GM19468 (cell line): ENCODE results near the gene CDK14.
"Not testable (repeated sequence)": the region's sequence is repeated elsewhere in the genome, so short reads cannot be mapped to it uniquely, and the experiment has no call there.

ENCODE experiments used
- ATAC-seq: cut with Tn5 transposase; IDR thresholded peaks from one replicate; pipeline ENCODE4 v1.9.1; 2021; ENCODE audit warnings: mild to moderate bottlenecking, moderate library complexity, moderate number of reproducible peaks; ENCODE audit not compliant: unreplicated experiment; ENCODE audit errors: extremely low read depth

Gene CDK14

DNA sequence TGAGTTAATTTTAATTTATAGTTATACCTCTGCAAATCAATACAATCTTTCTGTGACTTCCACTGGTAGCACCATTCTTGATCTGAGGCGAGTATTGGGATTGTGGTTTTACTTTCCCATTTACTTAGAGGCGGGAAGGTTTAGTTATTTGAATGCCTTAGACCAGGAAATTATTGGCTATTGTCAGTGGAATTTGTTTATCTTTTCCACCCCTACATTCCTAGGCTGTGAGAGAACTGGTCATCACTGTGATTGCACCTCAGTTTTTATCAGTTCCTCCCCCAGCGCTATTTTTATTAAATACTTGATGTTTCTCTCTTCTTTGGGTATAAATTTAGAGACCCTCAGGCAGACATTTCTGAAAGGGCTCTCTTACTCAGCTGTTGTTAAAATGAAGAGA, 29.9 kb downstream of the CDK14 start:
- ATAC-seq, result no peak

DNA sequence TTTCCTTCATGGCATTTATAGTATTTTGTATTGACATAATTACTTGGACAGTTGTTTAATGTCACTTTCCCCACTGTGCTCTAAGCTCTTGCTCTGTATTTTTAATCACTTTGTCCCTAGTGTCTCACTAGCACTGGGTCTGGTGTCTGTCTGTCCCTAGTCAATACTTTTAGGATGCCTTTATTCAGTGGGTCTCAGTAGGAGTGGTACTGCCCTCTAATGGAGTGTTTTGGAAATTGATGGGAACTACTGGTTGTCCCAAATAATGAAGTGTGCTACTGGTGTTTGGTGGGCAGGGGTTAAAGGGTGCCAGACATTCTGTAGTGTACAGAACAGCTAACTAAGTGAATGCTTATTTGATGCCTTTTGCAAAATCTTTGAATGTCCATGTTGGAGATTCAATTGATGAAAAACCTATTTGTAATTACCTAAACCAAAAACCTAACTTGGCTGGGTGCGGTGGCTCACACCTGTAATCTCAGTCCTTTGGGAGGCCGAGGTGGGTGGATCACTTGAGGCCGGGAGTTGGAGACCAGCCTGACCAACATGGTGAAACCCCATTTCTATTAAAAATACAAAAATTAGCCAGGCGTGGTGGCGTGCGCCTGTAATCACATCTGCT, 33.3 kb downstream of the CDK14 start:
- peak; percentile 65 for ATAC-seq

DNA sequence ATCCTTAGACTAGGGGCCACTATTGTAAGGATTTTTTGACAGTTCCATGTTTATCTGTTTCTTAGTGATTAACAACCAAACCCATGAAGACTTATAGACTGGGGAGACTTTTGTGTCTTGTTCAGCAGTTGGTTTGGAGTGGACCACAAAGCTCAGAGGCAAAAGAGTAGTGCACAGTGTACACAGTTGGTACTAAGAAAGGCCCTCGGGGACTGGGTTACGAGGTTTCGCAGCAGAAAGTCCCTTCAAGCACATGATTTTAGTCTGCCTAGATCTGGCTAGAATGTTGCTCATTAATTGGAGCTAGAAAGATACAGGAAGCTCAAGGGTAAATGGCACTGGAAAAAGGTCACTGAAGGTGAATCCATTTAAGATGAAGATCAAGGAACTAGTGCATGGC, 35.4 kb downstream of the CDK14 start:
- no peak for ATAC-seq

DNA sequence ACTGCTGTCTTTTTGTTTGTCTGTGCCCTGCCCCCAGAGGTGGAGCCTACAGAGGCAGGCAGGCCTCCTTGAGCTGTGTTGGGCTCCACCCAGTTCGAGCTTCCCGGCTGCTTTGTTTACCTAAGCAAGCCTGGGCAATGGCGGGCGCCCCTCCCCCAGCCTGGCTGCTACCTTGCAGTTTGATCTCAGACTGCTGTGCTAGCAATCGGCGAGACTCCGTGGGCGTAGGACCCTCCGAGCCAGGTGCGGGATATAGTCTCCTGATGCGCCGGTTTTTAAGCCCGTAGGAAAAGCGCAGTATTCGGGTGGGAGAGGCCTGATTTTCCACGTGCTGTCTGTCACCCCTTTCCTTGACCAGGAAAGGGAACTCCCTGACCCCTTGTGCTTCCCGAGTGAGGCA, 43.6 kb downstream of the CDK14 start:
- ATAC-seq, result not testable (repeated sequence)

DNA sequence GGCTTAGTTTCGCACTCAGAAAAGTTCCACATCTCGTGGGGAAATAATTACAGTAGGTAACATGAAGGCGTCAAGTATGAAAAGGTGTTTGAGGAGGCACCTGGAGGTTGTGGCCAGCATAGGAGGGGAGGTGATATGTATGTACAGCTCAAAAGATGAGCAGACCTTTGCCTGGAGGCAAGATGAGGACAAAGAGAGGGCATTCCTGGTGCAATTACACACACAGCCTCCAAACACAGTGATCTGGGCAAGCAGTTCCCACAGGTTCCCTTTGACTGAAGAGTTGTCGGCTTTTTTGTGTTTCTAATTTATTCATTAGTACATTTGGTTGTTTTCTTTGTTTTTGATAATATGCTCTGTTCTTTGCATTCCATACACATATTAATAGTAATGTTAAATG, 46.9 kb downstream of the CDK14 start:
- no peak for ATAC-seq

DNA sequence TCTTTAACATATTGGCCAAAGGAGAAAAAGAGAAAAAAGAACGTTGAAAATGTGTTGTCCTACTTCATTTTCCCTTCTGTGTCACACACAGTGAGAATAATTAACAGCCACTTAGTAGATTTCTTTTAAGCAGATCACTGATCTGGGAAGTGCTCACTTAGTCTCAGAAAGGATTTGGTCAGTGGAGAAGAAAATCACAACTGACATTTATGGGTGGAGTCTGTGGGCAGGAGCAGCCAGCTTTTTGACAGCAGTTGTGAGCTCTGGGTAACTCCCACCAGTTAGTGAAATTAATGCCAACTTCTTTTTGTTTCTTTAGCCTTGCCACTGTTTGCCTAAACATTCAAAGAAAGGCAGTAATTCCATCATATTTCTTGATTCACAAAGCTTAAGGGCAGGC, 49.7 kb downstream of the CDK14 start:
- ATAC-seq, result no peak

DNA sequence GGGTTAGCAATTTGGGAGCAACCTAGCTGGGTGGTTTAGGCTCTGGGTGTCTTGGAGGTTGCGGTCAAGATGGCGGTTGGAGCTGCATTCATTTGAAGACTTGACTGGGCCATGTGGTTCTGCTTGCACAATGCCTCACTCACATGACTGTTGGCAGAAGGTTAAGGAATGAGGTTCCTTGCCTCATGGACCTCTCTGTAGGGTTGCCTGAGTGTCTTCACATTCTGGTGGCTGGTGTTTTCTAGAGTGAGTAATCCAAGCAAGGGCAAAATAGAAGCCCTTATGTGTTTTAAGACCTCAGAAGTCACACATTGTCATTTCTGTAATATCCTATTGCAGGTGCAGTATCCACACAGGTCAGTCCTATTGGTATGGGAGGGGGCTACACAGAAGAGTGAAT, 52.0 kb downstream of the CDK14 start:
- no peak for ATAC-seq

DNA sequence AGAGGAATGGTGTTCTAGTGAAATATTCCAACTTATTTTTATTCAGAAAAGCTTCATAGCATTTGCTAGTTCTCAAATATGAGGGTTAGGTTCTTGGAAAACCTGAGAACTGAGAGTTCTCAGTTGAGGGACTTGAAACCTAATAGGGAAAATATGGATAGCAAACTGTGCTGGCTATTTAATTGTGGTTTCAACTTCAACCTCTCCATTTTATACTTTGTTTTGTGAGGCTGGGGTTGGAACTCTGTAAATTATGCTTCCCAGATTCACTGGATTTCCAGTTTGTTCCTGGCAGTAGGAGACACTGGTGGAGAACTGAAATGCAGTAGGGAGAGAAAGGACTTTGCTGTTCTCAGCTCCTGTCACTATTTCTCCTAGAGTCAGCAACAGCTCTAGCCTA, 52.7 kb downstream of the CDK14 start:
- ATAC-seq, result no peak

DNA sequence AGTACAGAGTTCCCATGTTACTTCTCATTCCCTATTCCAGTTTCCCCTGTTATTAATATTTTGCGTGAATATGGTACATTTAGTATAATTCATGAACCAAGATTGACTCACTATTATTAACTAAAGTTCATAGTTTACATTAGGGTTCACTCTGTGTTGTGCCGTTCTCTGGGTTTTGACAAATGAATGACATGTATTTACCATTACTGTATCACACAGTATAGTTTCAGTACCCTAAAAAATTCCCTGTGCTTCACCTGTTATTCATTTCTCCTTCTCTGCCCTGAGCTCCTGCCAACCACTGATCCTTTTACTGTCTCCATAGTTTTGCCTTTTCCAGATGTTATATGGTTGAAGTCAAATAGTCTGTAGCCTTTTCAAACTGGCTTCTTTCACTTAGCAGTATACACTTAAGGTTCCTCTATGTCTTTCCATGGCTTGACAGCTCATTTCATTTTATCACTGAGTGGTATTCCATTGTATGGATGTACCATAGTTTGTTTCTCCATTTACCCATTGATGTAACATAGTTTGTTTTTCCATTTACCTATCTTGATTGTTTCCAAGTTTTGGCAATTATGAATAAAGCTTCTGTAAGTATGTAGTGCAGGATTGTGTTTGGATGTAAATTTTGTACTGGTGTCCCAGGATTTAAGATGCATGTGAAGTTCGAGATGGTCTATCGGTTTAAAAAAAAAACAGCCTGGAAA, 58.8 kb downstream of the CDK14 start:
- no peak for ATAC-seq

DNA sequence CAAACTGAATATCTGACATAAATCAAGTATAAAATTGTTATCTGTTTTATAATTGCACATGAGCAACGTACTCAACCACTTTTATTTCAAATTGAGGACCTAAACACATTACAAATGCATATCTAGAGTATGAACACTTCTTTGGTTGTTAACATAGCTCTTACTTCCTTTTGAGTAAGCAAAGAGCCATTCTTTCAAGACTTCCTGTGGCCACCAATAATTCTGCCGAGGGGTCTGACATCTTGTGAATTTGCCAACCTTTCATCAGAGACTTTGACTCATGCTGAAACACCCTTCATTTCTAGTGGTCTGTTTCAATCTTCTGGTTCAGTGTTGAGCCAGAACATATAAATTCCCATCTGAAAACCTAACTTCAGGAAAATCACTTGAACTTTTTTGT, 59.4 kb downstream of the CDK14 start:
- no peak for ATAC-seq

DNA sequence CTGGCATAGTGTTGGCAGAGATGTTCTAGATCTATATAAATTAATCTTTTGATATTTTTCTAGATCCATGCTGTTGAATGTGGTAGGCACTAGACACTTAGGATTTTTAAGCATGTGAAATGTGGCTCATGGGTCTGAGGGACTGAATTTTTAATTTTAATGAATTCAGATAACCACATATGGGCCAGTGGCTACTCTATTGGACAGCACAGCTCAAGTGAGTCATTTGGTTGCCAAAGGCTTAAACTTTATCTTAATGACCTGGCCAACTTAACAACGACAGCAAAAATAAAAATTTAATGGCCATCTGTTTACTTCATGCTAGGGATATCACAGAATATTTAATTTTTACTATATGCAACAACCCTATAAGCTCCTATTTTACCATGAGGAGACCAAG, 61.4 kb downstream of the CDK14 start:
- ATAC-seq, result no peak

DNA sequence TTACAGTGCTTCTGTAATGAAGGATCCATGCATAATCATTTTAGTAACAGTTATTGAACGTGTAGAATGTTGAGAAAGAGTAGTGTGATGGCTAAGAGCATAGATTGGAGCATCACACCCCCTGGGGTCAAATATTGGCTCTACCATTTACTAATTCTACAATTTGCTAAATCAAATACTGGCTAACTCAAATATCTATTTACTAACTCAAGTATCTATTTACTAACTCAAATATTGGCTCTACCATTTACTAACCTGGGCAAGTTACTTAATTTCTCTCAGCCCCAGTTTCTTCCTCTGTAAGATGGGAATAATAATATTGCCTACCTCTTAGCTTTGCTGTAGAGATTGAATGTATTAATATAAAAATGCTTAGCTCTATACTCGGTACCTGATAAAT, 64.0 kb downstream of the CDK14 start:
- ATAC-seq, result no peak

DNA sequence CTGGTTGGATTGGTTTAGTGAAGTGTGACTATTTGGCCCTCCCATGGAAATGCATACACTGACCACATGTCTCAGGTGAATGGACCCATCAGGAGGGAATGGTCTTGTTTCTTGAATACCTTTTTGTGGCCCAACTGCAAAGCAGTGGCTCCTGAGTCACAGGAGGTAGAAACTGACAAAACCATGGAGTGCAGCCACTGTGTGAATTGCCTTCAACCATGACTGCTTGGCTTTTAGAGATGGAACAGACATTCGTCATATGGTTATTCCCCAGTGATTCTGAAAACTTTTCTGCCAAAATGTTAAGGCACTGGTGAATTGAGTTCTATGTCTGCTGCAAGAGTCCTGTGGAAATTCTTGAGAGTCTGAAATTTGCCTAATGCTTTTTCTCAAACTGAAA, 64.7 kb downstream of the CDK14 start:
- ATAC-seq, result peak; percentile 39

DNA sequence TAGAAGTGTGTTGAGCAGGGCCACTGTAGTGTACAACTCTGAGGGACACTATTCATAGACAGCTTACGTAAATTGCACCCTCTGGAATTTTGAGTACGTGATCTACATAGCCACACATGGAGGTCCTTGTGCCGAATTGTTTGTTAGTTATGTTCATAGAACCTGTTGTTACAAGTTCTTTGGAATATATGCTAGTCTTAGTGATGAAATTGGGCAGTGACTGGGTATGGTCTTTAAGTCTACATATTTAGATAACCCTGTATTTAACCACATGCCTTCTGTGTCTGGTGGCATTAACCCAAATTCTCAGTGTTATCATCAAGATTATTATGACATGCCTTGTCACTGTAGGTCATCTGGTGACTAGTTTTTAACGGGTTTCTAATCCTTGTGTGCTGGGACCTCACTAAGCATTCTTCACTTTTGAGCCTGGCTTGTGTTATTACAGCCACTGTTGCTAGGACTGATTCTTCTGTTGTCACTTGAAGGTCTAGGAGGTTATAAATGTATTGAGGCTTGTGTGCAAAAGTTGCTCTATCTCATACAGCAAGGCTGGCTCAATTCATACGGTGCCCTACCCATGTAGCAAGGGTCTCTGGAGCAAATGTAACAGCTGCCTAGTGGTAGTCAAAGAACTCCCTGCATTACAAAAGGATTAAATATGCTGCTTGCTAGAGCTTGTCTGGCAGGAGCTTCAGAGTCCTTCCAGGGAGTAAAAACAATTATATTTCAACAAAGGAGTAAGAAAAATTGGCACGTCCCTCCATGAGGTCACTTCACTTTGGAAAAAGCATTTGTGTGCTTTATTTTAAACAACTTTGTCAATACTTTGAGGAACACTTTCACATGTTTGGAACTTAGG, 65.4 kb downstream of the CDK14 start:
- ATAC-seq, result no peak

DNA sequence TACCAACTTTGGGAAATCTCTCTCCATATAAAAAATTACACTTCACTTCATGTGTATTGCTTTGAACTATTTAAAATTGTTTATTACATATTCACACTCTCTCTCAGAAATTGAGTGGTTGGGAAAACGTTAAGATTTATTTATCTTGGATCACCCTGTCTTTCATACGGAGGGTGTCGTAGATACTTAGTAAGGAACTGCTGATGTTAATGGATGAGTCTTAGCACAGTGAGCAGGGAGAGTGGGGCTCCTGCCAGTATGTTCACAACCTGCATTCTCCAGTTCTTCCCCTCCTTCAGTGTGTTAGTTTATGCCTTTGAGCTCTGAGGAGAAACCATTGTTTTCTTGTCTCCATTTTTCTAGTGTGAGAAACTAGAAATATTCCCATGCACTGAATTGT, 67.1 kb downstream of the CDK14 start:
- no peak for ATAC-seq

DNA sequence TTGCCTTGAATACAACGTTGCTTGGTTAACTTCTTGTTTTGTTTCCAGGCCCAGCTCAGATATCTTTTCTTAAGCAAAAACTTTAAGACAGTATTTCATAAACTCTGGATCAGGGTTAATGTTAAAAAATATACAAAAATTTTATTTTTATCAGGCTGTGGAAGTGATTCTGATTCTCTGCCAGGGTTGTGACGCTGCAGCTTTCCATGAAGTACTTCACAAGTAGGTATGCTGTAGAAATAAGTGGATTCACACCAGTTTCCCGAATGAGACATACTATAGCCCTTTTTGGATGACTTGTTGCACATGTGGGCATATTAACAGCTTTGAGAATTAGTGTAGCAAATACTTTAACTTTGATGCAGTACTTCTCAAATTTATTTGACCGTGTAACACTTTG, 70.1 kb downstream of the CDK14 start:
- ATAC-seq, result no peak

DNA sequence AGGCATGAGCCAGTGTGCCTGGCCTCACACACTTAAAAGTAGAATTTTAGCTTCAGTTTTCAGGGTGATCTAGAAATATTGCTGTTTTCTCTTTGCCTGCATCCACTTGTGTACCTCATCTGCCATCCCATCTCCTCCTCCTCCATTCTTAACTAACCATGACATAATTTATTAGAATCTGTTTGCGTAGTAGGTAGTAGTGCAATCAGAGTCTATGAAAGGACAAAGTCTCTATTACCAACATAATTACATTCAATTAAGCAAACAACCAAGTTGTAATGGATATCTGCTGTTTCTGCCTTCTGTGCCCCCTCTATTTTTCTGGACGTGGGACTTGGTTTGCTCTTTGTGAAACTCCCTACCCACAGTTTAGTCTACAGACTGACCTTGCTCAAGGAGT, 72.9 kb downstream of the CDK14 start:
- no peak for ATAC-seq

DNA sequence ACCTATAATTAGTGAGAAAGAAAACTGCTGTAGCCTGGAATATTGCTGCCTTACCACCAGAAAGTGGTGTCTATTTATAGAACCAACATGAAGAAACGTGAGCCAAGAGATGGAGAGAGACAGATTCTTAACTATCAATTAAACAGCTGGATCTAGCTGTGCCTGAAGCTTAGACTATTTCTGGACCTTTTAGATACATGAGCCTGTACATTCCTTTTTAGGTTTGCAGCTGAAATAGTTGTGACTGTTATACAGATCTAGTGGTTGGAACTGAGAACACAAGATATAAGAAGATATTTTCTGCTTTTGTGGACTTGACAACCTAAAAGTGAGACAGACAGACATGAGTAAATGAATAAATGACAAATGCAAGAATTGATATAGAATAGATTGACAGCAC, 73.4 kb downstream of the CDK14 start:
- ATAC-seq, result no peak

DNA sequence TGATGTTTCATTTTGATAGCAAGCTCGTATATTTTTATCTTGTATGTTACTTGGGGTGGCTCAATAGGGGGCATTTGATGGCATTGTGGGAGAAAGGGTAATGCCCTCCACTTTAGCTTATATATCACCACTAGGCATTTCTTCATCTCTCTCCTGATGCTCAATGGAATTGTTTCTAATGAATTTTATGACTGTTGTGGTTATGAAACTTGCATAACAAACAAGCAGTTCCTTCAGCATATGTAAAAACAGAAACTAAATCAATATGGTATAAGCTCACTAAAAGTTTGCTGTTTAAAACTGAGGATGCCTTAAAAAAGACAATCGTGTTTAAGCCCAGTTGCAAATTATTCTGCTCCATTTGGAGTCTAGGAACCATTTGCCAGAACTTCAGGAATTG, 75.5 kb downstream of the CDK14 start:
- no peak for ATAC-seq

DNA sequence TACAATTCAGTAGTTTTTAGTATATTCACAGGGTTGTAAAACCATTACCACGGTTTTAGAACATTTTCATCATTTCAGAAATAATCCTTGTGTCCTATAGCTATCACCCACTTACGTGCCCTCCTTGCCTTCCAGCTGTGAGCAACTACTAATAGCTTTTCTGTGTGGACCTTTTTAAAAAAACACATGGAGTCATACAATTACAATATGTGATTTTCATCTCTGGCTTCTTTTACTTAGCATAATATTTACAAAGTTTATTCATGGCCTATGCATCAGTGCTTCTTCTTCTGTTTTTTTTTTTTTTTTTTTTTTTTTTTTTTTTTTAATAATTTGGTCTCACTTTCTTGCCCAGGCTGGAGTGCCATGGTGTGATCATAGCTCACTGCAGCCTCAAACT, 76.1 kb downstream of the CDK14 start:
- ATAC-seq, result no peak

DNA sequence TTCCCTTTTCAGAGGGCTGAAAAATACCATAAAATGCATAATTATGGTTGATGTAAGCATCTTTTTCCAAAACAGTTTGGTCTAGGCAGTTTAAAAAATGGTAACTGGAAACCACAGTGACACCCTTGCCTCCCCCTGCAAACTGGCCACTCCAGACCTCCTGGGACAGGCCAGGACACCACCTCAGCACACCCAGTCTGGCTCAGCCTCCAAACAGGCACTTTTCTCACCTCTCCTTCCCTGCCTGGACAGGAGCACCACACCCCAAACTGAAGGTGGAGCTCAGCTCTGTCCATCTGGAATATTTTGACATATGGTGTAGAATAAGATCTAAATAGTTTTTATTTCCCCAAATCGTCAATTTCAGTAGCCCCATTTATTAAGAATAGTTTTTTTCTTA, 78.5 kb downstream of the CDK14 start:
- ATAC-seq, result no peak
